ENCODE results near the gene MMP20.

The MMP20 gene

DNA sequence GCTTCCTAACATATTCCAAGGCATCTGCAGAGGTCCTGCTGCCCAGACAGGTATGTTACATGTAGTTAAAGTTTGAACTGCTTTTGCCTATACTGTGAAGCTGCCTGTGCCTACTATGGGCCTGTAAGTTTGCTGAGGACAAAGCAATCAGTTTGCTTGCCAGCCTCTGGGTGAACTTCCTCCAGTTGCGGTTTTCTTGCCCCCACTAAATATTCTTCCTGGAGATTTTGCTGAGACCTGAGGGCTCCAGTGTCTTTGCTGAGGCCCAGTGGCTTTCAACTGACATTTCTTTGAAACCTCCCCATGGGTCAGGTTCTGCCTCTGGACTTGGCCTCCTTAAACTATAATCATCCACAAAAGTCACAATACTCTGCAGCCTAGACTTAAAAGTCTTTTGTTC is 29.6 kb upstream of the MMP20 start:
- TF ChIP-seq CEBPB (IDR thresholded peaks at IDR 0.05), result no peak
- TF ChIP-seq ZBTB7A (IDR thresholded peaks at IDR 0.05; ENCODE audit: low read depth), result no peak
- TF ChIP-seq TAF1 (IDR thresholded peaks at IDR 0.05; ENCODE audit: low read depth), result no peak
- TF ChIP-seq, protein P1, sequence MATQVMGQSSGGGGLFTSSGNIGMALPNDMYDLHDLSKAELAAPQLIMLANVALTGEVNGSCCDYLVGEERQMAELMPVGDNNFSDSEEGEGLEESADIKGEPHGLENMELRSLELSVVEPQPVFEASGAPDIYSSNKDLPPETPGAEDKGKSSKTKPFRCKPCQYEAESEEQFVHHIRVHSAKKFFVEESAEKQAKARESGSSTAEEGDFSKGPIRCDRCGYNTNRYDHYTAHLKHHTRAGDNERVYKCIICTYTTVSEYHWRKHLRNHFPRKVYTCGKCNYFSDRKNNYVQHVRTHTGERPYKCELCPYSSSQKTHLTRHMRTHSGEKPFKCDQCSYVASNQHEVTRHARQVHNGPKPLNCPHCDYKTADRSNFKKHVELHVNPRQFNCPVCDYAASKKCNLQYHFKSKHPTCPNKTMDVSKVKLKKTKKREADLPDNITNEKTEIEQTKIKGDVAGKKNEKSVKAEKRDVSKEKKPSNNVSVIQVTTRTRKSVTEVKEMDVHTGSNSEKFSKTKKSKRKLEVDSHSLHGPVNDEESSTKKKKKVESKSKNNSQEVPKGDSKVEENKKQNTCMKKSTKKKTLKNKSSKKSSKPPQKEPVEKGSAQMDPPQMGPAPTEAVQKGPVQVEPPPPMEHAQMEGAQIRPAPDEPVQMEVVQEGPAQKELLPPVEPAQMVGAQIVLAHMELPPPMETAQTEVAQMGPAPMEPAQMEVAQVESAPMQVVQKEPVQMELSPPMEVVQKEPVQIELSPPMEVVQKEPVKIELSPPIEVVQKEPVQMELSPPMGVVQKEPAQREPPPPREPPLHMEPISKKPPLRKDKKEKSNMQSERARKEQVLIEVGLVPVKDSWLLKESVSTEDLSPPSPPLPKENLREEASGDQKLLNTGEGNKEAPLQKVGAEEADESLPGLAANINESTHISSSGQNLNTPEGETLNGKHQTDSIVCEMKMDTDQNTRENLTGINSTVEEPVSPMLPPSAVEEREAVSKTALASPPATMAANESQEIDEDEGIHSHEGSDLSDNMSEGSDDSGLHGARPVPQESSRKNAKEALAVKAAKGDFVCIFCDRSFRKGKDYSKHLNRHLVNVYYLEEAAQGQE (IDR thresholded peaks at IDR 0.05; ENCODE audit: low read depth), result no peak
- TF ChIP-seq, protein P2, sequence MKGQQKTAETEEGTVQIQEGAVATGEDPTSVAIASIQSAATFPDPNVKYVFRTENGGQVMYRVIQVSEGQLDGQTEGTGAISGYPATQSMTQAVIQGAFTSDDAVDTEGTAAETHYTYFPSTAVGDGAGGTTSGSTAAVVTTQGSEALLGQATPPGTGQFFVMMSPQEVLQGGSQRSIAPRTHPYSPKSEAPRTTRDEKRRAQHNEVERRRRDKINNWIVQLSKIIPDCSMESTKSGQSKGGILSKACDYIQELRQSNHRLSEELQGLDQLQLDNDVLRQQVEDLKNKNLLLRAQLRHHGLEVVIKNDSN (IDR thresholded peaks at IDR 0.05), result no peak
- TF ChIP-seq EGR1 (IDR thresholded peaks at IDR 0.05), result no peak
- no peak for TF ChIP-seq YY1 (IDR thresholded peaks at IDR 0.05; ENCODE audit: low read depth)
- no peak for TF ChIP-seq TCF12 (IDR thresholded peaks at IDR 0.05; ENCODE audit: low read depth)
- no peak for TF ChIP-seq RAD21 (IDR thresholded peaks at IDR 0.05; ENCODE audit: low read depth)
- TF ChIP-seq NFIC (IDR thresholded peaks at IDR 0.05), result no peak
- TF ChIP-seq CREB1 (IDR thresholded peaks at IDR 0.05; ENCODE audit: low read depth), result no peak
- no peak for TF ChIP-seq FOXM1 (IDR thresholded peaks at IDR 0.05; ENCODE audit: borderline replicate concordance, low read depth)
- no peak for TF ChIP-seq TEAD4 (IDR thresholded peaks at IDR 0.05)
- TF ChIP-seq EP300 (IDR thresholded peaks at IDR 0.05; ENCODE audit: borderline replicate concordance), result no peak

DNA sequence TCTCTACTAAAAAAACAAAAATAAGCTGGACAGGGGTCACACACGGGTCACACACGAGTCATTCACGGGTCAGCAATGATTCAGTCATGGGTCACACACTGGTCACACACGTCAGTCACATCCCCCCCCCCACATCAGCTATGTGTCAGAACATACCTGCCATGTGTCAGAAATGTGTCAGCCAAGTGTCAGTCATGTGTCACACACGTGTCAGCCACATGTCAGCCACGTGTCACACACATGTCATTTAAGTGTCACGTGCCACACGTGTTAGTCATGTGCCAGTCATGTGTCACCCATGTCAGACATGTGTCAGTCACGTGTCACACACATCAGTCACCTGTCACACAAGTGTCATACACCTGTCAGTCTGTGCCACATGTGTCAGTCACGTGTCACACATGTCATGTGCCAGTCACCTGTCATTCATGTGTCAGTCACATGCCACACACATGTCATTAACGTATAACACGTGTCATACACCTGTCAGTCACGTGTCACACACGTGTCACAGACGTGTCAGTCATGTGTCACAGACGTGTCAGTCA is 28.7 kb upstream of the MMP20 start:
- TF ChIP-seq EP300 (IDR thresholded peaks at IDR 0.05; ENCODE audit: borderline replicate concordance) (no peak), EGR1 (IDR thresholded peaks at IDR 0.05) (no peak), ZBTB7A (IDR thresholded peaks at IDR 0.05; ENCODE audit: low read depth) (no peak), YY1 (IDR thresholded peaks at IDR 0.05; ENCODE audit: low read depth) (no peak), NFIC (IDR thresholded peaks at IDR 0.05) (no peak), TAF1 (IDR thresholded peaks at IDR 0.05; ENCODE audit: low read depth) (no peak), FOXM1 (IDR thresholded peaks at IDR 0.05; ENCODE audit: borderline replicate concordance, low read depth) (no peak), TCF12 (IDR thresholded peaks at IDR 0.05; ENCODE audit: low read depth) (no peak), TEAD4 (IDR thresholded peaks at IDR 0.05) (no peak), CREB1 (IDR thresholded peaks at IDR 0.05; ENCODE audit: low read depth) (no peak), RAD21 (IDR thresholded peaks at IDR 0.05; ENCODE audit: low read depth) (no peak), CEBPB (IDR thresholded peaks at IDR 0.05) (no peak)
- TF ChIP-seq, protein P2 (IDR thresholded peaks at IDR 0.05), result no peak
- TF ChIP-seq, protein P1 (IDR thresholded peaks at IDR 0.05; ENCODE audit: low read depth), result no peak
- TF ChIP-seq, protein P3, sequence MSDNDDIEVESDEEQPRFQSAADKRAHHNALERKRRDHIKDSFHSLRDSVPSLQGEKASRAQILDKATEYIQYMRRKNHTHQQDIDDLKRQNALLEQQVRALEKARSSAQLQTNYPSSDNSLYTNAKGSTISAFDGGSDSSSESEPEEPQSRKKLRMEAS (IDR thresholded peaks at IDR 0.05), result no peak

DNA sequence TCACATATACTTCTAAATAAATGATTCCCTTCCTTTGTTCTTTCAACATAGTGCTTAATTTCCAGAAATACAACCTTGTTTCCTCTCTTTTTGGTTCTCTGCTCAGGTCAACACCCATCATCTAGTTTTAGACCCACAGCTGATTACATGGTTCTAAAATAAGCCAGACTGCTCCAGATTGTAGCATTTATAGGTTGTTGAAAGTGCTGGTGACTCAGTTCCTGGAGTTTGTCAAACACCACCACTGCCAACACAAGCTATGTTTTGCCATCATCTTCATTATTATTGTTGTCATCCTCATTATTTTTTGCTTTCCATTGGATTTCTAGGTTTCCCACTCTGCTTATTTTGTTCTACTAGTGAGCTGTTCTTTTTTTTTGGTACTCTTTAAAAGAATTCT is 22.3 kb upstream of the MMP20 start:
- TF ChIP-seq EP300 (IDR thresholded peaks at IDR 0.05; ENCODE audit: borderline replicate concordance) (no peak), CEBPB (IDR thresholded peaks at IDR 0.05) (no peak), FOXM1 (IDR thresholded peaks at IDR 0.05; ENCODE audit: borderline replicate concordance, low read depth) (no peak), NFIC (IDR thresholded peaks at IDR 0.05) (no peak), TCF12 (IDR thresholded peaks at IDR 0.05; ENCODE audit: low read depth) (no peak), EGR1 (IDR thresholded peaks at IDR 0.05) (no peak), RAD21 (IDR thresholded peaks at IDR 0.05; ENCODE audit: low read depth) (no peak), CREB1 (IDR thresholded peaks at IDR 0.05; ENCODE audit: low read depth) (no peak)
- TF ChIP-seq, protein P2 (IDR thresholded peaks at IDR 0.05), result no peak

DNA sequence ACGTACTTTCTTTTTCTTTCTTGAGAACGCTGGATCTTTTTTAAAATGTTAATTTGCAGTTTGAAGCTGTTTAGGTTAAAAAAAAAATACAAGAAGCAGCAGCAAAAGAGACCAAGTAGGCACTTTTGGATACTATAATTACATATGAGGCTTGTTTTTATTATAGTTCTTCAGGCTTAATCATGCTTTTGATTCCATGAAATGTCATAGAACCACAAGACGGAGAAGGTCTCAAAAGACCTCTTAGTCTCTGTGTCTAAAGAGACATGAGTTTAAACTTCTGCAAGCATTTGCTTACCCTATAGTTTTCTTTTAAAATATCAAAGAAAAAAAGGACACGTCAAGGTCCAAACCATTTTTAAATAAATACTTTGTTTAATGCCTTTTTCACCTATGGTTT is 18.8 kb upstream of the MMP20 start:
- no peak for TF ChIP-seq CEBPB (IDR thresholded peaks at IDR 0.05)
- no peak for TF ChIP-seq EP300 (IDR thresholded peaks at IDR 0.05; ENCODE audit: borderline replicate concordance)
- TF ChIP-seq RAD21 (IDR thresholded peaks at IDR 0.05; ENCODE audit: low read depth), result no peak
- no peak for TF ChIP-seq ZBTB7A (IDR thresholded peaks at IDR 0.05; ENCODE audit: low read depth)
- TF ChIP-seq CREB1 (IDR thresholded peaks at IDR 0.05; ENCODE audit: low read depth), result no peak
- TF ChIP-seq, protein P1 (IDR thresholded peaks at IDR 0.05; ENCODE audit: low read depth), result no peak
- TF ChIP-seq FOXM1 (IDR thresholded peaks at IDR 0.05; ENCODE audit: borderline replicate concordance, low read depth), result no peak
- TF ChIP-seq TEAD4 (IDR thresholded peaks at IDR 0.05), result no peak
- TF ChIP-seq EGR1 (IDR thresholded peaks at IDR 0.05), result no peak
